NB4 (cell line): ENCODE data around the gene TTL.
A peak's percentile ranks its signal among the peaks of the same experiment; 100 is the strongest.

Source experiments
- DNase-seq: peaks from one replicate; pipeline ENCODE4 v3.0.0; 2010; ENCODE audit warnings: low read depth
- H3K4me3 ChIP-seq: one replicate; pipeline ENCODE4 v1.5.1; 2011; ENCODE audit warnings: mild to moderate bottlenecking, low read depth, low read length, moderate library complexity
- CTCF ChIP-seq: IDR thresholded peaks from one replicate; pipeline ENCODE4 v1.5.1; 2012; ENCODE audit warnings: low read depth, low read length
- MAX ChIP-seq: IDR thresholded peaks from 2 replicates; pipeline ENCODE4 v1.6.1; 2011; ENCODE audit warnings: low read depth, low read length
- MYC ChIP-seq: IDR thresholded peaks from 2 replicates; pipeline ENCODE4 v1.6.1; 2011; ENCODE audit warnings: low read depth, low read length
- POLR2A ChIP-seq: IDR thresholded peaks from 2 replicates; pipeline ENCODE4 v1.6.1; 2011; ENCODE audit warnings: mild to moderate bottlenecking; ENCODE audit not compliant: insufficient read length; ENCODE audit errors: extremely low read depth

TTL gene

GRCh38 chr2:112487444-112487961 lies 5.5 kb downstream of the TTL start:
- TF ChIP-seq POLR2A: no peak
- no peak for TF ChIP-seq MYC
- TF ChIP-seq CTCF: no peak
- TF ChIP-seq MAX: no peak
- no peak for DNase-seq
- no peak overlapping the region for H3K4me3 ChIP-seq

GRCh38 chr2:112488201-112488600 lies 6.2 kb downstream of the TTL start:
- DNase-seq: no peak
- H3K4me3 ChIP-seq: no peak overlapping the region
- TF ChIP-seq POLR2A (no peak), MAX (no peak), MYC (no peak), CTCF (no peak)

GRCh38 chr2:112491946-112492345 lies 10.0 kb downstream of the TTL start:
- no peak for DNase-seq
- no peak for TF ChIP-seq MAX
- H3K4me3 ChIP-seq: no peak overlapping the region

- TF ChIP-seq CTCF (no peak), POLR2A (no peak), MAX (no peak), MYC (no peak)
- peak; percentile 31 for DNase-seq
Measured at GRCh38 chr2:112493048-112493447, 11.1 kb downstream of the TTL start.

GRCh38 chr2:112493858-112494648 lies 12.1 kb downstream of the TTL start:
- DNase-seq: peak; percentile 77
- H3K4me3 ChIP-seq: no peak overlapping the region
- TF ChIP-seq CTCF (no peak), MAX (no peak), POLR2A (no peak), MYC (no peak)

More at GRCh38 chr2:112493048-112493447, 11.1 kb downstream of the TTL start:
- H3K4me3 ChIP-seq: no peak overlapping the region

- DNase-seq: no peak
- TF ChIP-seq POLR2A (no peak), CTCF (no peak), MYC (no peak), MAX (no peak)
- H3K4me3 ChIP-seq: no peak overlapping the region
Measured at GRCh38 chr2:112494828-112495227, 12.9 kb downstream of the TTL start.
